Mucosa of descending colon (tissue), 3 donors: Measurements from ENCODE around the gene CADPS. TPM values are rescaled to one million over a fixed set of nuclear protein-coding genes. Genes with fewer than 3 reads are reported as not detected.

Experiments
- ATAC-seq: fragments of 200-7000 bp; cut with Tn5 transposase; one replicate; pipeline ENCODE4 v1.9.1; 2020; ENCODE audit warnings: mild to moderate bottlenecking, moderate library complexity
- DNase-seq, 3 donors: peaks; one replicate each; pipeline ENCODE4 v3.0.0-alpha.2; 2020
- H3K36me3 ChIP-seq: fragments of 200-600 bp; one replicate; pipeline ENCODE4 v1.8.0; 2021; ENCODE audit warnings: low read depth, mild to moderate bottlenecking
- H3K4me1 ChIP-seq: fragments of 200-600 bp; one replicate; pipeline ENCODE4 v1.8.0; 2021; ENCODE audit warnings: low read depth, mild to moderate bottlenecking
- H3K4me3 ChIP-seq: fragments of 200-600 bp; one replicate; pipeline ENCODE4 v1.8.0; 2021; ENCODE audit warnings: mild to moderate bottlenecking
- H3K9me3 ChIP-seq: fragments of 200-600 bp; one replicate; pipeline ENCODE4 v1.8.0; 2021; ENCODE audit warnings: mild to moderate bottlenecking
- intact Hi-C, 2 donors: fragments of 100-400 bp; cut with DNase I in 1 of 2; cut with micrococcal nuclease in 1 of 2; formaldehyde crosslinking; loops; one replicate each; pipeline versions ENCODE4 v1.11.0 to v1.11.1; 2022; cut with DNase I, micrococcal nuclease
- total RNA-seq, 3 donors: library from RNA; stranded (reverse); fragmentation: NEBNext Ultra II Directional in 2 of 3; extraction: Animal tissue kit (Norgen Biotek cat#: 25700) in 2 of 3; gene quantifications; one replicate each; pipeline versions ENCODE4 v1.2.1 to v1.2.4, GENCODE V29; 2021 to 2023
- TF ChIP-seq, protein P1 (sequence below): fragments of 200-600 bp; IDR thresholded peaks from one replicate; pipeline ENCODE4 v1.8.0; 2022; ENCODE audit warnings: antibody characterized with exemption, mild to moderate bottlenecking
- donor health status: DM: no; HTN: no; CAD: no; lungs with moderate emphysema.
- donor health status: DM: no; HTN: no; CAD: no.
- donor health status: DM: no; HTN: yes; CAD: no.

The CADPS gene
- total RNA-seq, 3 donors from 2014 or later = 3.7 to 6.2 (median 6.1) TPM

DNA sequence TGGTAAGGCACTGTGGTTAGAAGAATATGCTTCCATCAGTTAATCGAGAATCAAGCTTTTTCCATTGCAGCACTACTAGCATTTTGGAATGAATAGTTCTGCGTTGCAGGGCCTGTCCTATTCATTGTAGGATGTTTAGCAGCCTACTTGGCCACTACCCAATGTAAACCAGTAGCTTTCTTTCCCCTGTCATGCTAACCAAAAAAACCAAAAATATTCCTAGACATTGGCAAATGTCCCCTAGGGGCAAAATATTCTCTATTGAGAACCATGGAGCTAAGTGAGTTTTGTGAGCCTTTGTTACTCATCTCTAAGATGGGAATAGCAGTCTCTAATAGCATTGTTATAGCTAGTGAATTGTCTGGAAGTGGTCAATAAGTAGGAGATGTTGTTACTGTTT lies 187.2 kb downstream of the CADPS start:
- H3K4me1 ChIP-seq = no peaks in the 10 kb centered on the region
- no peak for ATAC-seq
- H3K4me3 ChIP-seq = no peak overlapping the region
- H3K9me3 ChIP-seq = no peaks in the 10 kb centered on the region
- TF ChIP-seq, protein P1, sequence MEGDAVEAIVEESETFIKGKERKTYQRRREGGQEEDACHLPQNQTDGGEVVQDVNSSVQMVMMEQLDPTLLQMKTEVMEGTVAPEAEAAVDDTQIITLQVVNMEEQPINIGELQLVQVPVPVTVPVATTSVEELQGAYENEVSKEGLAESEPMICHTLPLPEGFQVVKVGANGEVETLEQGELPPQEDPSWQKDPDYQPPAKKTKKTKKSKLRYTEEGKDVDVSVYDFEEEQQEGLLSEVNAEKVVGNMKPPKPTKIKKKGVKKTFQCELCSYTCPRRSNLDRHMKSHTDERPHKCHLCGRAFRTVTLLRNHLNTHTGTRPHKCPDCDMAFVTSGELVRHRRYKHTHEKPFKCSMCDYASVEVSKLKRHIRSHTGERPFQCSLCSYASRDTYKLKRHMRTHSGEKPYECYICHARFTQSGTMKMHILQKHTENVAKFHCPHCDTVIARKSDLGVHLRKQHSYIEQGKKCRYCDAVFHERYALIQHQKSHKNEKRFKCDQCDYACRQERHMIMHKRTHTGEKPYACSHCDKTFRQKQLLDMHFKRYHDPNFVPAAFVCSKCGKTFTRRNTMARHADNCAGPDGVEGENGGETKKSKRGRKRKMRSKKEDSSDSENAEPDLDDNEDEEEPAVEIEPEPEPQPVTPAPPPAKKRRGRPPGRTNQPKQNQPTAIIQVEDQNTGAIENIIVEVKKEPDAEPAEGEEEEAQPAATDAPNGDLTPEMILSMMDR = no peak
- DNase-seq = no peak
- no peaks in the 10 kb centered on the region for H3K36me3 ChIP-seq
- intact Hi-C loops = no loop called here

DNA sequence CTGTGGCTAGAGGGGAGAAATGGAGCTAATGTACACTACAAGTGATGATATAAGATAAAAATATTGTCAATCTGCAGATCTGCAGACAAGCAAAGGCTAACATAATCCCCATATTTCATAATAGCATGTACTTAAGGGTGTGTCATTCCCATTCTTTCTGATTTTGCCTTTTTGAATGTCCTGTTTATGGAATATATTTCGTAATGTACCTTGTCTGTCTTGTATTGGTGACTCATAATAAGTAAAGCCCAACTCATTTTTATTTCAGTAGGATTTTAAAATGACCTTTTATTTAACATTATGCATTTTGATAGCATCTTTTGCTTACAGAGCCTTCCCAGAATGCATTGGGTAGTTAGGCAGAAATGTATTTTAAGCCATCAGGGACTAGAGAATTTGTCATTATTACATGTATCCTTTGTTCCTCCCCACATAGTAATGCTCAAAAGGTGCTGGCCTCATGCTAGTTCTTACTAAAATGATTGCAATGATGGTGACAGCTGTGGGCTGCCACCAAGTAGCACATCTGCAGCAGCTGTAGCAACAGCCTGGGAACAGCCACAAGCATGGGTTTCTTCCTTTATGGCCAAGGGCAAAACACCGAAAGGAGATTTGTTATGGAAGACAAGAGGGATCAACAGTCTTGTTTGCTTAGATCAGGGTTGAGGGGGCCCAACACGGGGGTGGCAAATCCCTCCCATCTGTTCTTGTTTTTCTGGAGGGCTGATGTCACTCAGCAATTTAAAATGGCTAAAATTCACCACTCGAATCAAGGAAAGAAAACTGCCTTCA lies 188.5 kb downstream of the CADPS start:
- intact Hi-C loops = no loop called here
- DNase-seq (no peak), ATAC-seq (no peak)
- no peaks in the 10 kb centered on the region for H3K36me3 ChIP-seq
- no peaks in the 10 kb centered on the region for H3K4me1 ChIP-seq
- no peaks in the 10 kb centered on the region for H3K9me3 ChIP-seq
- TF ChIP-seq, protein P1 = no peak
- H3K4me3 ChIP-seq = no peak overlapping the region

DNA sequence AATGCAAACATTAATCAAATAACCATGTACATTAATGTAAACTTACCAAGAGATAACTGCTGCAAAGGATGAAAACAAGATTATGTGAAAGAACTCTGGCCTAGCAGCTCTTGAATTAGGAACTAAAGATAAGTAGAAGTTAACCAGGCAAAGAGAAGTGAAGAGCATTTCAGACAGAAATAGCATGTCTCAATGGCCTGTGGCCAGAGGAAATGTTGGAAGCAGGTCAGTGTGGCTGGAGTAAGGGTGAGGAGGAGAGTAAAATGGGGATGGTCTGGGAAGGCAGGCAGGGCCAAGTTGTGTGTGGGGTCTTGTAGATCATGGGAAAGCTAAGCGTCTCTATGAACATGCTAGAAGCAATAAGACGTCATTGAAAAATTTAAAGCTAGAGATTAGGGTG lies 192.4 kb downstream of the CADPS start:
- DNase-seq = no peak
- H3K4me1 ChIP-seq = no peaks in the 10 kb centered on the region
- no peaks in the 10 kb centered on the region for H3K9me3 ChIP-seq
- H3K4me3 ChIP-seq = no peak overlapping the region
- H3K36me3 ChIP-seq = no peaks in the 10 kb centered on the region
- no peak for ATAC-seq
- intact Hi-C loops = no loop called here
- TF ChIP-seq, protein P1 = no peak

DNA sequence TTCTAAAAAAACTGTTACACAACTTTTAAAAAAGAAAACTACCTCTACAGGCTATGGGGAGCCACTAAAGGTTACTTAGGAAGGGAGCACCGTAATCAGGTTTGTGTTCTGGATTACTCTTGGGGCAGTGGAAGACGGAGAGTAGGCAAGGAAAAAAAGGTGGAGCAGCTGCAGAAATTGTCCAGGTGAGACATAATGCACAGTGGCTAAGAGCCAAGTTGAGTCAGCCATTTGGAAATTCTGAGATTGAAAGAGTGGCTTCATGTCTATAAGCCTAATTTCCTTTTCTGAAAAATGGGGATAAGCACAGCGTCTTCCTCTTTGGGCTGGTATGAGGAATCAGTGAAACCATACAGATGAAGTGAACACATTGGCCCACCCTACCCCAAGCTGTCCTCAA lies 195.2 kb downstream of the CADPS start:
- ATAC-seq (no peak), DNase-seq (no peak)
- H3K36me3 ChIP-seq = no peaks in the 10 kb centered on the region
- H3K4me1 ChIP-seq = no peaks in the 10 kb centered on the region
- intact Hi-C loops = no loop called here
- TF ChIP-seq, protein P1 = no peak
- no peak overlapping the region for H3K4me3 ChIP-seq
- H3K9me3 ChIP-seq = no peaks in the 10 kb centered on the region

DNA sequence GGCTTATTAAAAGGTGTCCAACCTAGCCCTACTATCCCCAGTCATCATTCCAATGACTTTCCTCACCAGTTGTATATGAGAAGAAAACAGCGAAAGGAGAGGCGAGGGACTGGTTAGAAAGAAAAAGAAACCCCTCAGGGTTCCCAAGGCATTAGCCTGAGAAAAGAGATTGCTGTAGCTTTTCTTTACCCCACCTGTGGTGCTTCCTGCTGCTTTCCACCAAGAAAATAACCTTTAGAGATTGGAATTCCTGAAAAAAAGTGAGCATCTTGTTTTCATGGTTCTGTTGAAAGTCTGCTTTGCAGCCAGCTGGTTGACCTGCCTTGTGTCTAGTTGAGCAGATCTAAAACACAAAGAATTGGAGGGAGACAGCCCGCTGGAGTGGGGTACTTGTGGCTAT lies 196.4 kb downstream of the CADPS start:
- intact Hi-C loops = no loop called here
- Histone ChIP-seq H3K4me3 (no peak overlapping the region), H3K4me1 (no peaks in the 10 kb centered on the region), H3K36me3 (no peaks in the 10 kb centered on the region), H3K9me3 (no peaks in the 10 kb centered on the region)
- TF ChIP-seq, protein P1 = no peak
- DNase-seq = no peak
- no peak for ATAC-seq
